BLaER1 (cell line): ENCODE results near the gene DNHD1.

Source experiments
- H3K27ac ChIP-seq: shearing (Covaris generic); formaldehyde crosslinking; 2 replicates; pipeline ENCODE4 v1.8.1; 2022
- H3K27me3 ChIP-seq: shearing (Covaris generic); formaldehyde crosslinking; 2 replicates; pipeline ENCODE4 v1.8.1; 2022
- H3K36me3 ChIP-seq: shearing (Covaris generic); formaldehyde crosslinking; 2 replicates; pipeline ENCODE4 v1.8.1; 2022
- H3K4me1 ChIP-seq: shearing (Covaris generic); formaldehyde crosslinking; 2 replicates; pipeline ENCODE4 v1.8.1; 2022
- H3K4me2 ChIP-seq: shearing (Covaris generic); formaldehyde crosslinking; 2 replicates; pipeline ENCODE4 v1.8.1; 2022
- H3K4me3 ChIP-seq: shearing (Covaris generic); formaldehyde crosslinking; 2 replicates; pipeline ENCODE4 v1.8.1; 2022
- H3K9ac ChIP-seq: shearing (Covaris generic); formaldehyde crosslinking; 2 replicates; pipeline ENCODE4 v1.8.1; 2022
- H3K9me3 ChIP-seq: shearing (Covaris generic); formaldehyde crosslinking; 2 replicates; pipeline ENCODE4 v1.8.1; 2022
- H4K20me1 ChIP-seq: shearing (Covaris generic); formaldehyde crosslinking; 2 replicates; pipeline ENCODE4 v1.8.1; 2022
- Cebpa-rat ChIP-seq: shearing (Covaris generic); IDR thresholded peaks from 2 replicates; pipeline ENCODE4 v1.8.1; 2022

The DNHD1 gene

DNA sequence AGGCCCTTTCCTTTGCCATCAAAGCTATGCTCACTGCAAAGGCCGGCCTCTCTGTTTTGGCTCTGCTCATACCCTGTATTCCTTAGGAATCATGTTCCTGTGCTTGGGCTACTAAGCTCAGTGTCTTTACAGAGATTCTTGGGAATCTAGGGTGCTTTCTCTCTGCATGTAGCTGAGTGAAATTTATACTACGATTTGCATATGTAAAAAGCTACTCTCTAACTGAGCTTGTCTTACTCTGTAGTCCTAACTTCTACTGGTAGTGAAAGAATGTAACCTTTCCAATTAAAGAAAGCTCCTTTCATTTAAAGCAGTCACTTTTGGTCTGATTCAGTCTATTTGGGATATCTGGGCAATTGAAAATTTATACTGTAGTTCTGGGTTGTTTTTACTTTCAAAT lies 32.2 kb downstream of the DNHD1 start:
- H3K27me3 ChIP-seq: no peaks in the 10 kb centered on the region

DNA sequence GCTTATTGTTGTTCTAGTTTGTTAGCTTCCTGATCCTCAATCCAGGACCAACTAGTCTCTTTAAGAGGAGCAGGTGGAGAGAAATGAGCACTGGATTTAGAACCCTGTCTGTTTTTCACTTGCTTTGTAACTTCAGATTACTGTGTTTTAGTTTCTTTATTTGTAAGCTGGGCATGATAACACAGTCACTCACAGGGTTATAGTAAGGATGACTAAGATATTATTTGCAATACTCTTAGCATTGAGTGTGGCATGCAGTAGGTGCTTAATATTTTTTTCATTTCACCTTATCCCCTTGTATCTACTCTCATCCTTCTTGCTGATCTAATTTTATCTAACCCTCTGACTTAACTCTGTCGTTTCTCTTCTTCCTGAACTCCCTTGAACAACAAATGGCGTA lies 33.8 kb downstream of the DNHD1 start:
- H3K4me1 ChIP-seq: peaks cover 9% of the 10 kb centered on the region
- no peak overlapping the region for H3K4me3 ChIP-seq
- no peak overlapping the region for H3K9ac ChIP-seq
- H3K27me3 ChIP-seq: no peaks in the 10 kb centered on the region
- no peak overlapping the region for H3K27ac ChIP-seq
- H3K4me2 ChIP-seq: no peak overlapping the region
- H3K9me3 ChIP-seq: no peaks in the 10 kb centered on the region
- H4K20me1 ChIP-seq: no peaks in the 10 kb centered on the region
- TF ChIP-seq Cebpa-rat: no peak
- H3K36me3 ChIP-seq: peaks cover 33% of the 10 kb centered on the region

More for the DNA sequence above, 32.2 kb downstream of the DNHD1 start:
- no peak overlapping the region for H3K4me2 ChIP-seq
- no peak for TF ChIP-seq Cebpa-rat
- H3K36me3 ChIP-seq: peaks cover 28% of the 10 kb centered on the region
- no peak overlapping the region for H3K27ac ChIP-seq
- no peak overlapping the region for H3K9ac ChIP-seq
- peaks cover 9% of the 10 kb centered on the region for H3K4me1 ChIP-seq
- H4K20me1 ChIP-seq: no peaks in the 10 kb centered on the region
- no peak overlapping the region for H3K4me3 ChIP-seq
- H3K9me3 ChIP-seq: no peaks in the 10 kb centered on the region

DNA sequence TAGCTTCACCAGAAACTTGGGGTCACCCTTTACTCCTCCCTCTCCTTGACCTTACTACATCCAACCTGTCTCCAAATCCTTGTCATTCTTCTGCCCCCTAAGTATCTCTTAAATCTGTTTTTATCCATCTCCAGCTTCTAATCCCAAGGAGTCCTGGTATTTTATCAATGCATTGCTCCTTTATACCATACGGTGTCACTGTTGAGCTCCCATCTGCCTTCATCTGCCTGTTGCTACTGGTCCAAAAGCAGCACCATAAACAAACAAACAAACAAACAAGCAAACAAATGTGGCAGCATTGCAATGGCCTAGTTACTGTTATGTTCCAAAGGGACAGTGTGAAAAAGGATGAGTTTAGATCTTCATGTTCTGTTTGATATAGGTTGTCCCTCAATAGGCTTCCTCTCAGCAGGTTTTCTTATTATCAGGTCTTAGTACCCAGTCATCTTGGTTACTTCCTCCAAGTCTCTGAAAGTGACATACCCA lies 34.2 kb downstream of the DNHD1 start:
- no peak overlapping the region for H3K4me3 ChIP-seq
- no peaks in the 10 kb centered on the region for H4K20me1 ChIP-seq
- no peaks in the 10 kb centered on the region for H3K9me3 ChIP-seq
- peaks cover 5% of the 10 kb centered on the region for H3K4me1 ChIP-seq
- no peak overlapping the region for H3K9ac ChIP-seq
- TF ChIP-seq Cebpa-rat: no peak
- H3K27ac ChIP-seq: no peak overlapping the region
- H3K4me2 ChIP-seq: no peak overlapping the region
- peaks cover 33% of the 10 kb centered on the region for H3K36me3 ChIP-seq
- no peaks in the 10 kb centered on the region for H3K27me3 ChIP-seq

DNA sequence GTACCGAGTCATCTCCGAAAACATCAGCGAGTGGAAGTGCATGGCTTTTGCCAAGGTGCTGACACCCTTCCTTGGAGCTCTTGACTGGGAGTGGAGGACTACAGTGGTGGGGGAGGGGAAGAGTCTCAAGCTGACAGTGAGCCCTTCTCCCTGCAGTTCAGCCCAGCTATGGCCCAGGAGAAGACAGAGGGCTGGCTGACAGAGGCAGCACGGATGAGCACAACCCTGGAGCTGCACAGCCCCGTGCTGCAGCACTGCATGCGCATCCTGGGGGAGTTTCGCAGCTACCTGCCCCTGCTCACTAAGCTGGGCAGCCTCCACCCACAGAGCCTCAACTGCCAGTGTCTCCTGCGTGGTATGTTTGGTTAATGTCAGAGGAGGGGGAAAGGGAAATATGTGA lies 41.4 kb downstream of the DNHD1 start:
- H3K9ac ChIP-seq: no peak overlapping the region
- TF ChIP-seq Cebpa-rat: no peak
- peaks cover 10% of the 10 kb centered on the region; the same call in 1 of the 2 replicates for H3K36me3 ChIP-seq
- no peak overlapping the region for H3K4me3 ChIP-seq
- H3K27me3 ChIP-seq: no peaks in the 10 kb centered on the region
- H4K20me1 ChIP-seq: no peaks in the 10 kb centered on the region
- H3K27ac ChIP-seq: no peak overlapping the region
- no peak overlapping the region for H3K4me2 ChIP-seq
- H3K9me3 ChIP-seq: no peaks in the 10 kb centered on the region
- H3K4me1 ChIP-seq: no peaks in the 10 kb centered on the region

DNA sequence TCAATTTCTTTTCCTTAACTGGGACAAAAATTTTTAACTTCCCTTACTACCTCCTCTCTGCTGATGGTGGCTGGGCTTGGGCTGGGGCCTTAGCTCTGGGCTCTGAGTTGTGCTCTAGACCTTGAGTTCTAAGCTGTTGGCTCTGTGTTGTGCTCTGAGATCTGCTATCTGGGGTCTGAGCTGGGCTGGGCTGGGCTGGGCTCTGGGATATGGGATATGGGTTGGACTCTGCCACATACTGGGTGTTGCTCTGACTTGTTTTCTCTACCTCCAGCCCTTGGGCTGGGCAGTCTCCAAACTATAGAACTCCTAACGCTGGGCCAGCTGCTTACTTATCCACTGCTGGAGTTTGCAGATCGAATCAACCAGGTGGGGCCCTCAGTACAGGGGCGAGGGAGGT lies 41.9 kb downstream of the DNHD1 start:
- Histone ChIP-seq H3K4me1 (no peaks in the 10 kb centered on the region), H3K27ac (no peak overlapping the region), H3K4me2 (no peak overlapping the region), H3K4me3 (no peak overlapping the region), H3K9me3 (no peaks in the 10 kb centered on the region), H3K36me3 (peaks cover 7% of the 10 kb centered on the region; the same call in 1 of the 2 replicates), H4K20me1 (no peaks in the 10 kb centered on the region), H3K27me3 (no peaks in the 10 kb centered on the region), H3K9ac (no peak overlapping the region)
- no peak for TF ChIP-seq Cebpa-rat

DNA sequence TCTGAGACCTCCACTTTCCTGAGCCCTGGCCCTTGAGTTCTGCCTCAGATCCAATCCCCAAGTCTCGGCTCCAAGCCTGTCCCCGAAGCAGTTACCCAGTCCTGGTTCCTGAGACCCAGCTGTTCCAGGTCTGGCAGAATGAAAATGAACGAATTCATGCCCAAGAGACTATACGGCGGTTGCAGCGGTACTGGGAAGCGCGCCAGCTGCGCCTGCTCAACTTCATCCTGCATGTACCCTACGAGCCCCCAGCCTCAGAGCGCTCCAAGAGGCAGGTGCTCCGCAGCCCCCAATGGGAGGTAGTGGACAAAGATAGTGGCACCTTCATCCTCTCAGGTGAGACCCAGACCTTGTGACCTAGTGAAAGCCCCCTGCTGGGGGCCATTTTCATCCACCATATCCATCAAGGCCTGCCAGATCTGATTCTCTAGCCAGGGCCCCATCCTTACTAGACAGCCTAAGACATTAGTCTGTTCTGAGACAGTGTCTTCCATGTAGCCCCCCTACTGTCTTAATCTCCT lies 42.7 kb downstream of the DNHD1 start:
- no peak for TF ChIP-seq Cebpa-rat
- Histone ChIP-seq H3K4me1 (no peaks in the 10 kb centered on the region), H3K27ac (no peak overlapping the region), H3K4me2 (no peak overlapping the region), H4K20me1 (no peaks in the 10 kb centered on the region), H3K27me3 (no peaks in the 10 kb centered on the region), H3K9me3 (no peaks in the 10 kb centered on the region), H3K4me3 (no peak overlapping the region), H3K9ac (no peak overlapping the region), H3K36me3 (peaks cover 9% of the 10 kb centered on the region)

DNA sequence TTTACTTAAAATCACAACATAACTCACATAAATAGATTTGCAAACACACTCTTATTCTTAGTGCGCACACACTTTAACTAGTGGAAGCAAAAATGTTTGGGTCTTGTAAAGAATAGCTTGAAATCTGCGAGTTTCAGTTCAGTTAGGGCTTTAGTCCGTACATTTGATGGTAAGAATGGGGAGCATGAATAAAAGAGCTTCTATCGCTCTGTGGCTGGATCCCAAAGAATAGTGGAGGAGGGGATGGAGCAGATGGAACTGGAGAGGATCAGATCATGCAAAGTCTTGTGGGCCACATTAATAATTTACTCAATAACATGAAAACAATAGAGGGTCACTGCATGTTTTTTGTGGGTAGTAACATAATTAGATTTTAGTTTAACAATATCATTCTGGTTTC lies 44.3 kb downstream of the DNHD1 start:
- TF ChIP-seq Cebpa-rat: no peak
- peaks cover 25% of the 10 kb centered on the region for H3K36me3 ChIP-seq

DNA sequence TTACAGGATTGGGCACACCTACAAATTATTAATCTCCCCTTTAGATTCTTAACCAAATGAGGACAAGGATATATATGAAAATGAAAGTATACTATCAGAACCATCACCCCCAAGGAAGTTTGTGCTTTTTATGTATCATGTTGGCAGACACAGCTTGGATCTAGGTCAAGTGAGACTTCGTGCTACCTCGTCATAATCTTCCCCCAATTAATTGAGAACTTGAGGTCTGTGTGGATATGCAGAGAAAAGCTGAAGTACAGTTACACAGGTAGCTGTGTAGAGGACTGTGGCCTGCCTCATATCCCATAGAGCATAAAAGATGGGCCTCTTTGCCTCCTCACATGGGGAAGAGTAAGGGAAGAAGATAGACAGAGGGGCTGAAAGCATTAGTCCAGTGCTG lies 45.6 kb downstream of the DNHD1 start:
- H3K4me1 ChIP-seq: no peaks in the 10 kb centered on the region

More for the DNA sequence above, 44.3 kb downstream of the DNHD1 start:
- Histone ChIP-seq H3K4me1 (no peaks in the 10 kb centered on the region), H4K20me1 (no peaks in the 10 kb centered on the region), H3K27ac (no peak overlapping the region), H3K9me3 (no peaks in the 10 kb centered on the region), H3K9ac (no peak overlapping the region), H3K4me2 (no peak overlapping the region), H3K27me3 (no peaks in the 10 kb centered on the region), H3K4me3 (no peak overlapping the region)

DNA sequence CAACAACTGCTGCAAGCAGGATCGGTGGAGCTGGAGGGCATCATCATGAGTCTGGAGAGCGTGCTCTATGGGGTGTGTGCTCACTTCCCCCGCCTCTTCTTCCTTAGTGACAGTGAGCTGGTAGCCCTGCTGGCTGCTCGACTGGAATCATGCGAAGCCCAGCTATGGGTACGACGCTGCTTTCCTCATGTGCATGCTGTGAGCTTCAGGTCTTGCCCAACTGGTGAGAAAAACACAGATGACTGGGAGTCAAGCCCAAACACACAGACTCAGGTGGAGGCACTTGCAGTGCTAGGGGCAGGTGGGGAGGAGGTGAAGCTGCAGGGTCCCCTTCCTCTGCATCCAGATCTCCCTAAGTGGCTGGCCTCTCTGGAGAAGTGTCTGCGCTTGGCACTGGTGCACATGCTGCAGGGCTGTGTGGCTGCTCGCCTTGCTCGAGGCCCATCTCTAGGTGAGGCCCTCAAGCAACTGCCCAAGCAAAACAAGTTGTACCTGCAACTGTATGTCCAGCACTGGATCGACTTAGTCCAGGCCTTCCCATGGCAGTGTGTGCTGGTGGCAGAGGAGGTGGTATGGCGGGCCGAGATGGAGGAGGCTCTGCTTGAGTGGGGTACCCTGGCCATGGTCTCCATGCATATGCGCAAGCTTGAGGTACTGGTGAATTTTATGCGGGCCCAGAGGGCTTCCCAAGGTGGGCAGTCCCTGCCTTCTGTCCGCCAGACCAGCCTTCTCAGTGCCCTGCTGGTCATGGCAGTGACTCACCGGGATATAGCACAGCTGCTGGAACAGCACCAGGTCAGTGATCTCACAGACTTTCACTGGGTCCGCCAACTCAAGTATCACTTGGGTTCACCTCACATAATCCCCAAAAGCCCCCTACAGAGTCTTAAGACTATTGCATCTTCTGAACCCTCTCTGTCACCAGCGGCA lies 48.1 kb downstream of the DNHD1 start:
- Histone ChIP-seq H3K4me3 (no peak overlapping the region), H3K4me2 (no peak overlapping the region), H3K36me3 (peaks cover 43% of the 10 kb centered on the region), H3K9ac (no peak overlapping the region), H3K27ac (no peak overlapping the region), H4K20me1 (no peaks in the 10 kb centered on the region), H3K9me3 (no peaks in the 10 kb centered on the region), H3K4me1 (no peaks in the 10 kb centered on the region), H3K27me3 (no peaks in the 10 kb centered on the region; the same call in 1 of the 2 replicates)
- TF ChIP-seq Cebpa-rat: no peak

More for the DNA sequence above, 45.6 kb downstream of the DNHD1 start:
- Histone ChIP-seq H3K4me2 (no peak overlapping the region), H3K27me3 (no peaks in the 10 kb centered on the region), H4K20me1 (no peaks in the 10 kb centered on the region), H3K27ac (no peak overlapping the region), H3K36me3 (peaks cover 38% of the 10 kb centered on the region), H3K9me3 (no peaks in the 10 kb centered on the region), H3K9ac (no peak overlapping the region), H3K4me3 (no peak overlapping the region)
- TF ChIP-seq Cebpa-rat: no peak

DNA sequence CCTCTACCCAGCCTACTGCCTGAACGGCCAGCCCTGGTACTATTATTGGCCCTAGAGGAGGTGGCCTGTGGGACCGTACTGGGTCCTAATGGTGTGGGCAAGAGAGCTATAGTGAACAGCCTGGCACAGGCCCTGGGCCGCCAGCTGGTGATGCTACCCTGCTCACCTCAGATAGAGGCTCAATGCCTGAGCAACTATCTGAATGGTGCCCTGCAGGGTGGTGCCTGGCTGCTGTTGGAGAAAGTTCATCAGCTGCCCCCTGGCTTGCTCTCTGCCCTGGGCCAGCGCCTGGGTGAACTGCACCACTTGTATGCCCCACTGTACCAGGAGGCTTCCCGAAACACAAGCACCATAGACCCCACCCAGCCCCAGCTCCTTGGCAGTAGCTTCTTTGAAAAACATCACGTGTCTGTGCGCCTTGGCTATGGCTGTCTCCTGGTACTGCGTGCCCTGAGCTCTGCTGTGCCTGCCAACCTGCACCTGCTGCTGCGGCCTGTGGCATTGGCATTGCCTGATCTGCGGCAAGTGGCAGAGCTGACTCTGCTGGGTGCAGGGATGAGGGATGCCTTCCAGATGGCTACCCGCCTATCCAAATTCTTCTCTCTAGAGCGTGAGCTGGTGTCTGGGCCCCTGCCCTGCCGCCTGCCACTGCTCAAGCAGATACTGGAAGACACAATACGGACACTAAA lies 49.0 kb downstream of the DNHD1 start:
- H3K9me3 ChIP-seq: no peaks in the 10 kb centered on the region
- H3K4me1 ChIP-seq: no peaks in the 10 kb centered on the region
- H3K4me2 ChIP-seq: no peak overlapping the region
- H3K9ac ChIP-seq: no peak overlapping the region
- no peak overlapping the region for H3K27ac ChIP-seq
- H4K20me1 ChIP-seq: no peaks in the 10 kb centered on the region
- H3K4me3 ChIP-seq: no peak overlapping the region
- no peak for TF ChIP-seq Cebpa-rat
- no peaks in the 10 kb centered on the region; the same call in 1 of the 2 replicates for H3K27me3 ChIP-seq
- peaks cover 43% of the 10 kb centered on the region for H3K36me3 ChIP-seq
